C4-2B (cell line): ENCODE data around the gene CD200.

Experiments used
- CTCF ChIP-seq: fragments of 450-650 bp; conservative IDR thresholded peaks from 2 replicates; pipeline ENCODE4 v1.5.1; 2017; ENCODE audit warnings: mild to moderate bottlenecking
- ZFX ChIP-seq: fragments of 450-650 bp; IDR thresholded peaks from 2 replicates; pipeline ENCODE4 v1.6.1; 2017

GRCh38 chr3:112306825-112307224 is 26.1 kb upstream of the CD200 start:
- TF ChIP-seq CTCF (no peak), ZFX (no peak)
